Nucleus accumbens (tissue), 56 donors: ENCODE measurements around the gene ACSL3.
"Not testable (repeated sequence)": the region's sequence is repeated elsewhere in the genome, so short reads cannot be mapped to it uniquely, and the experiment has no call there.

ENCODE experiments used
- DNase-seq, 56 donors: peaks; one replicate each; lab custom pipeline; 2025; lab: John Stamatoyannopoulos, UW

The ACSL3 gene

GRCh38 chr2:222860740-222861410, at the start of gene ACSL3:
Gene ACSL3, plus strand, starts transcription at chr2:222861036. Its CDS starts 47,737 bp downstream, at chr2:222908773.
- peak; percentile 54 to 99 (median 95) for DNase-seq

- no peak for DNase-seq
These were observed 49.0 kb upstream of the ACSL3 start for GRCh38 chr2:222811828-222812227.

GRCh38 chr2:222813177-222813843, 47.5 kb upstream of the ACSL3 start:
- no peak for DNase-seq

GRCh38 chr2:222819722-222820333, 41.0 kb upstream of the ACSL3 start:
- peak in 2 of 56 donors; percentile 3 to 8 for DNase-seq

- no peak for DNase-seq
These were observed 37.5 kb upstream of the ACSL3 start for GRCh38 chr2:222823183-222823930.

- DNase-seq, result no peak
These were observed 35.8 kb upstream of the ACSL3 start for GRCh38 chr2:222825031-222825430.

- DNase-seq, result peak in 2 of 56 donors; percentile 13 to 18
These were observed 33.4 kb upstream of the ACSL3 start for GRCh38 chr2:222827417-222827816.

- DNase-seq, result no peak
These were observed 32.3 kb upstream of the ACSL3 start for GRCh38 chr2:222828572-222828971.

- no peak for DNase-seq
These were observed 30.7 kb upstream of the ACSL3 start for GRCh38 chr2:222830164-222830563.

GRCh38 chr2:222833410-222833809, 27.4 kb upstream of the ACSL3 start:
- no peak for DNase-seq

GRCh38 chr2:222835143-222835822, 25.6 kb upstream of the ACSL3 start:
- no peak for DNase-seq

GRCh38 chr2:222835823-222836151, 25.0 kb upstream of the ACSL3 start:
- no peak for DNase-seq

- no peak for DNase-seq
These were observed 23.2 kb upstream of the ACSL3 start for GRCh38 chr2:222837643-222838056.

- no peak for DNase-seq
These were observed 20.6 kb upstream of the ACSL3 start for GRCh38 chr2:222840060-222840802.

- no peak for DNase-seq
These were observed 18.2 kb upstream of the ACSL3 start for GRCh38 chr2:222842491-222843174.

GRCh38 chr2:222844323-222844722, 16.5 kb upstream of the ACSL3 start:
- peak in 2 of 56 donors; percentile 8 to 15 for DNase-seq

- not testable (repeated sequence) for DNase-seq
These were observed 15.5 kb upstream of the ACSL3 start for GRCh38 chr2:222845314-222845713.

- DNase-seq, result no peak
These were observed 14.8 kb upstream of the ACSL3 start for GRCh38 chr2:222846003-222846402.

- DNase-seq, result not testable (repeated sequence)
These were observed 12.8 kb upstream of the ACSL3 start for GRCh38 chr2:222848031-222848430.
